IMR-90 (cell line): ENCODE measurements around the gene TBX3. TPM values are rescaled to one million over a fixed set of nuclear protein-coding genes. Genes with fewer than 3 reads are reported as not detected.

ENCODE experiments used
- ATAC-seq: fragments of 200-7000 bp; cut with Tn5 transposase; 2 replicates; pipeline ENCODE4 v1.9.1; 2020; ENCODE audit warnings: low read depth, mild to moderate bottlenecking, moderate library complexity
- BruUV-seq: library from RNA; stranded (reverse); fragments of 400-500 nt; replicated peaks from 2 replicates; lab custom pipeline; 2021; lab: Mats Ljungman, UMichigan
- CTCF ChIA-PET: fragments of 300-600 bp; formaldehyde crosslinking; extraction: SDS; loops from one replicate; lab custom pipeline; 2021; ENCODE audit warnings: antibody characterized with exemption; lab: Yijun Ruan, JAX
- POLR2A ChIA-PET: fragments of 300-600 bp; sonication (Branson Sonifier 250); formaldehyde crosslinking; loops from one replicate; lab custom pipeline; 2022; ENCODE audit warnings: antibody characterized with exemption; ENCODE audit not compliant: unreplicated experiment; lab: Charles Lee
- DNase-seq: peaks from one replicate; pipeline ENCODE4 v3.0.0; 2013
- H2AFZ ChIP-seq: replicated peaks from 2 replicates; pipeline ENCODE3; 2013; ENCODE audit warnings: low read length, mild to moderate bottlenecking; ENCODE audit not compliant: poor library complexity
- H2AK5ac ChIP-seq: 2 replicates; pipeline ENCODE4 v1.6.1; 2013; ENCODE audit warnings: low read depth, low read length, inconsistent platforms
- H2AK9ac ChIP-seq: replicated peaks from 2 replicates; pipeline ENCODE3; 2013; ENCODE audit warnings: mild to moderate bottlenecking, low read depth, low read length, moderate library complexity; ENCODE audit not compliant: poor library complexity
- H2BK120ac ChIP-seq: 2 replicates; pipeline ENCODE4 v1.6.1; 2013; ENCODE audit warnings: low read depth, low read length, inconsistent platforms
- H2BK15ac ChIP-seq: 3 replicates; pipeline ENCODE4 v1.6.1; 2013; ENCODE audit warnings: low read depth, low read length, inconsistent platforms
- H2BK20ac ChIP-seq: 2 replicates; pipeline ENCODE4 v1.6.1; 2013; ENCODE audit warnings: low read depth, mild to moderate bottlenecking, inconsistent platforms, low read length, moderate library complexity
- H2BK5ac ChIP-seq: 2 replicates; pipeline ENCODE4 v1.6.1; 2013; ENCODE audit warnings: mild to moderate bottlenecking, low read depth, low read length, inconsistent platforms; ENCODE audit not compliant: poor library complexity, severe bottlenecking
- H3K14ac ChIP-seq: replicated peaks from 2 replicates; pipeline ENCODE4 v1.6.1; 2013; ENCODE audit warnings: low read depth, low read length, inconsistent platforms
- H3K18ac ChIP-seq: 2 replicates; pipeline ENCODE4 v1.6.1; 2013; ENCODE audit warnings: low read depth, low read length, control low read depth
- H3K23ac ChIP-seq: 2 replicates; pipeline ENCODE4 v1.6.1; 2013; ENCODE audit warnings: low read depth, low read length, inconsistent platforms
- H3K27ac ChIP-seq: 2 replicates; pipeline ENCODE4 v1.5.1; 2013; ENCODE audit warnings: mild to moderate bottlenecking, control low read depth, low read length; ENCODE audit not compliant: insufficient read depth
- H3K27me3 ChIP-seq: 2 replicates; pipeline ENCODE4 v1.6.1; 2013; ENCODE audit warnings: low read length; ENCODE audit not compliant: control insufficient read depth, insufficient read depth
- H3K36me3 ChIP-seq: 2 replicates; pipeline ENCODE4 v1.6.1; 2013; ENCODE audit warnings: low read length, mixed read lengths; ENCODE audit not compliant: control insufficient read depth, insufficient read depth
- H3K4ac ChIP-seq: 2 replicates; pipeline ENCODE4 v1.6.1; 2013; ENCODE audit warnings: low read depth, low read length, inconsistent platforms
- H3K4me1 ChIP-seq: 2 replicates; pipeline ENCODE4 v1.6.1; 2013; ENCODE audit warnings: low read length, mixed read lengths; ENCODE audit not compliant: control insufficient read depth, insufficient read depth
- H3K4me2 ChIP-seq: 2 replicates; pipeline ENCODE4 v1.6.1; 2013; ENCODE audit warnings: low read depth, mild to moderate bottlenecking, control low read depth, low read length, moderate library complexity
- H3K4me3 ChIP-seq: 2 replicates; pipeline ENCODE4 v1.5.1; 2013; ENCODE audit warnings: low read depth, mild to moderate bottlenecking, control low read depth, low read length, moderate library complexity; ENCODE audit not compliant: insufficient read depth
- H3K56ac ChIP-seq: 2 replicates; pipeline ENCODE4 v1.6.1; 2013; ENCODE audit warnings: low read length, inconsistent platforms; ENCODE audit not compliant: insufficient read depth; ENCODE audit errors: extremely low read depth
- H3K79me1 ChIP-seq, 2 experiments: 2 replicates each; pipeline ENCODE4 v1.6.1; 2013; ENCODE audit warnings: low read length in 2 of 2, inconsistent platforms in 1 of 2, low read depth in 1 of 2
- H3K9ac ChIP-seq: 2 replicates; pipeline ENCODE4 v1.6.1; 2013; ENCODE audit warnings: low read depth, low read length, control low read depth
- H3K9me1 ChIP-seq: 2 replicates; pipeline ENCODE4 v1.6.1; 2013; ENCODE audit warnings: low read length, inconsistent platforms; ENCODE audit not compliant: insufficient read depth
- H3K9me3 ChIP-seq: 2 replicates; pipeline ENCODE4 v1.6.1; 2013; ENCODE audit warnings: low read length; ENCODE audit not compliant: control insufficient read depth, insufficient read depth
- H4K20me1 ChIP-seq: 2 replicates; pipeline ENCODE4 v1.6.1; 2013; ENCODE audit warnings: low read length, inconsistent platforms; ENCODE audit not compliant: insufficient read depth
- H4K5ac ChIP-seq: 2 replicates; pipeline ENCODE4 v1.6.1; 2013; ENCODE audit warnings: mild to moderate bottlenecking, low read depth, low read length, control low read depth
- H4K8ac ChIP-seq, 2 experiments: 2 replicates each; pipeline ENCODE4 v1.6.1; 2013; ENCODE audit warnings: low read depth in 2 of 2, low read length in 2 of 2, control low read depth in 1 of 2, inconsistent platforms in 1 of 2
- H4K91ac ChIP-seq: 2 replicates; pipeline ENCODE4 v1.6.1; 2013; ENCODE audit warnings: low read depth, low read length, inconsistent platforms; ENCODE audit not compliant: insufficient read depth
- BHLHE40 ChIP-seq: fragments of 150-350 bp; IDR thresholded peaks from 2 replicates; pipeline ENCODE4 v1.6.1; 2016; ENCODE audit warnings: mild to moderate bottlenecking, low read depth, low read length
- CEBPB ChIP-seq: IDR thresholded peaks from 2 replicates; pipeline ENCODE4 v1.6.1; 2012; ENCODE audit warnings: low read depth, low read length, improper control_type of control experiment
- CHD1 ChIP-seq: IDR thresholded peaks from 2 replicates; pipeline ENCODE4 v1.6.1; 2012; ENCODE audit warnings: low read depth, low read length, improper control_type of control experiment
- FOS ChIP-seq: fragments of 150-350 bp; IDR thresholded peaks from 2 replicates; pipeline ENCODE4 v1.6.1; 2016; ENCODE audit warnings: low read depth, low read length
- MAFK ChIP-seq: IDR thresholded peaks from 2 replicates; pipeline ENCODE4 v1.6.1; 2012; ENCODE audit warnings: low read depth, low read length, improper control_type of control experiment
- POLR2A ChIP-seq: IDR thresholded peaks from 2 replicates; pipeline ENCODE4 v1.6.1; 2012; ENCODE audit warnings: mild to moderate bottlenecking, low read depth, low read length
- RAD21 ChIP-seq: IDR thresholded peaks from 2 replicates; pipeline ENCODE4 v1.6.1; 2012; ENCODE audit warnings: low read length, improper control_type of control experiment
- RCOR1 ChIP-seq: IDR thresholded peaks from 2 replicates; pipeline ENCODE4 v1.6.1; 2012; ENCODE audit warnings: mild to moderate bottlenecking, low read length, improper control_type of control experiment; ENCODE audit not compliant: insufficient replicate concordance
- RFX5 ChIP-seq: IDR thresholded peaks from 2 replicates; pipeline ENCODE4 v1.8.0; 2012; ENCODE audit warnings: low read depth, mild to moderate bottlenecking, low read length, moderate library complexity
- WGBS, 2 experiments: methylation state at CpG; one replicate each; pipeline versions ENCODE4 v1.1.5 to v1.1.7; 2013; ENCODE audit warnings: missing lambda C conversion rate in 2 of 2; ENCODE audit not compliant: insufficient read length in 1 of 2; ENCODE audit errors: extremely low coverage in 2 of 2; 5-methylcytosine and 5-hydroxymethylcytosine counted together
- dilution Hi-C: fragments of 300-500 bp; cut with HindIII; formaldehyde crosslinking; loops from one replicate; pipeline ENCODE4 v1.14.3; 2018; ENCODE audit warnings: low sequenced_read_pairs; ENCODE audit not compliant: unreplicated experiment
- in situ Hi-C: fragments of 300-500 bp; cut with MboI; formaldehyde crosslinking; loops from 3 replicates; pipeline ENCODE4 v1.14.3; 2019; ENCODE audit warnings: low sequenced_read_pairs, inconsistent platforms, mixed read lengths
- intact Hi-C: fragments of 100-400 bp; cut with micrococcal nuclease; formaldehyde crosslinking; loops from 2 replicates; pipeline ENCODE4 v1.10.0; 2022
- polyA plus RNA-seq, 3 experiments: library from polyadenylated mRNA; depleted of rRNA; stranded (reverse); fragments of >200 nt; gene quantifications; 2 replicates each; pipeline ENCODE4 v1.2.3, GENCODE V29; 2012; ENCODE audit warnings: low replicate concordance in 1 of 3
- total RNA-seq: library from RNA; depleted of rRNA; stranded (reverse); fragments of >200 nt; gene quantifications from 2 replicates; pipeline ENCODE4 v1.2.3, GENCODE V29; 2012
- TF ChIP-seq, protein P1 (sequence below): fragments of 150-350 bp; IDR thresholded peaks from 2 replicates; pipeline ENCODE4 v1.6.1; 2017; ENCODE audit warnings: mild to moderate bottlenecking, antibody characterized with exemption, low read length, low read depth
- TF ChIP-seq, protein P2 (sequence below): conservative IDR thresholded peaks from 2 replicates; pipeline ENCODE4 v1.5.1; 2012; ENCODE audit warnings: mild to moderate bottlenecking, low read depth, low read length, improper control_type of control experiment
- TF ChIP-seq, protein P3 (sequence below): fragments of 150-350 bp; IDR thresholded peaks from 2 replicates; pipeline ENCODE4 v1.6.1; 2016; ENCODE audit warnings: low read depth, mild to moderate bottlenecking, low read length, moderate library complexity, borderline replicate concordance

TBX3 gene
- total and polyA plus RNA-seq, 2 of the 4 experiments (the other 2 are of a cell fraction) = 15.8 to 44.9 TPM

- 0% methylated on average over 5 of the region's 17 CpGs; no CpG with 5 or more reads in 1 of the 2 experiments for WGBS, 2 experiments
- TF ChIP-seq RFX5 = no peak
- TF ChIP-seq, protein P1, sequence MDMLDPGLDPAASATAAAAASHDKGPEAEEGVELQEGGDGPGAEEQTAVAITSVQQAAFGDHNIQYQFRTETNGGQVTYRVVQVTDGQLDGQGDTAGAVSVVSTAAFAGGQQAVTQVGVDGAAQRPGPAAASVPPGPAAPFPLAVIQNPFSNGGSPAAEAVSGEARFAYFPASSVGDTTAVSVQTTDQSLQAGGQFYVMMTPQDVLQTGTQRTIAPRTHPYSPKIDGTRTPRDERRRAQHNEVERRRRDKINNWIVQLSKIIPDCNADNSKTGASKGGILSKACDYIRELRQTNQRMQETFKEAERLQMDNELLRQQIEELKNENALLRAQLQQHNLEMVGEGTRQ = no peak
- TF ChIP-seq BHLHE40 = no peak
- TF ChIP-seq POLR2A = peak; percentile 23
- TF ChIP-seq RAD21 = no peak
- TF ChIP-seq RCOR1 = no peak
- TF ChIP-seq, protein P2, sequence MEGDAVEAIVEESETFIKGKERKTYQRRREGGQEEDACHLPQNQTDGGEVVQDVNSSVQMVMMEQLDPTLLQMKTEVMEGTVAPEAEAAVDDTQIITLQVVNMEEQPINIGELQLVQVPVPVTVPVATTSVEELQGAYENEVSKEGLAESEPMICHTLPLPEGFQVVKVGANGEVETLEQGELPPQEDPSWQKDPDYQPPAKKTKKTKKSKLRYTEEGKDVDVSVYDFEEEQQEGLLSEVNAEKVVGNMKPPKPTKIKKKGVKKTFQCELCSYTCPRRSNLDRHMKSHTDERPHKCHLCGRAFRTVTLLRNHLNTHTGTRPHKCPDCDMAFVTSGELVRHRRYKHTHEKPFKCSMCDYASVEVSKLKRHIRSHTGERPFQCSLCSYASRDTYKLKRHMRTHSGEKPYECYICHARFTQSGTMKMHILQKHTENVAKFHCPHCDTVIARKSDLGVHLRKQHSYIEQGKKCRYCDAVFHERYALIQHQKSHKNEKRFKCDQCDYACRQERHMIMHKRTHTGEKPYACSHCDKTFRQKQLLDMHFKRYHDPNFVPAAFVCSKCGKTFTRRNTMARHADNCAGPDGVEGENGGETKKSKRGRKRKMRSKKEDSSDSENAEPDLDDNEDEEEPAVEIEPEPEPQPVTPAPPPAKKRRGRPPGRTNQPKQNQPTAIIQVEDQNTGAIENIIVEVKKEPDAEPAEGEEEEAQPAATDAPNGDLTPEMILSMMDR = no peak
- TF ChIP-seq FOS = no peak
- no peak for TF ChIP-seq MAFK
- peak; percentile 81; the same call in 1 of the 2 replicates for TF ChIP-seq CHD1
- TF ChIP-seq CEBPB = peak; percentile 62
- TF ChIP-seq, protein P3, sequence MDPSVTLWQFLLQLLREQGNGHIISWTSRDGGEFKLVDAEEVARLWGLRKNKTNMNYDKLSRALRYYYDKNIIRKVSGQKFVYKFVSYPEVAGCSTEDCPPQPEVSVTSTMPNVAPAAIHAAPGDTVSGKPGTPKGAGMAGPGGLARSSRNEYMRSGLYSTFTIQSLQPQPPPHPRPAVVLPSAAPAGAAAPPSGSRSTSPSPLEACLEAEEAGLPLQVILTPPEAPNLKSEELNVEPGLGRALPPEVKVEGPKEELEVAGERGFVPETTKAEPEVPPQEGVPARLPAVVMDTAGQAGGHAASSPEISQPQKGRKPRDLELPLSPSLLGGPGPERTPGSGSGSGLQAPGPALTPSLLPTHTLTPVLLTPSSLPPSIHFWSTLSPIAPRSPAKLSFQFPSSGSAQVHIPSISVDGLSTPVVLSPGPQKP = no peak
- Histone ChIP-seq H2BK5ac (peak overlapping the region; percentile 89), H4K91ac (peak overlapping the region; percentile 81), H3K9me3 (no peaks in the 10 kb centered on the region), H3K4me2 (peak overlapping the region; percentile 95), H3K27ac (peak overlapping the region; percentile 95), H3K9ac (peak overlapping the region; percentile 99), H2BK20ac (no peak overlapping the region), H3K36me3 (peaks cover 34% of the 10 kb centered on the region), H2BK15ac (peak overlapping the region; percentile 20; the same call in 1 of the 3 replicates), H2AK9ac (peak overlapping the region; percentile 86), H3K4me3 (peak overlapping the region; percentile 69), H4K5ac (peak overlapping the region; percentile 58), H3K14ac (peak overlapping the region; percentile 97), H3K79me1 (peaks cover 0 to 10% of the 10 kb centered on the region in 2 experiments; a peak in 1 of 4 replicates), H2AFZ (no peak overlapping the region), H3K27me3 (no peaks in the 10 kb centered on the region), H4K8ac (peak overlapping the region; percentile 54 to 71; a peak in 3 of 4 replicates), H2AK5ac (0 out of 2 replicates have a peak overlapping the region, but pooled peaks have one; percentile 50), H2BK120ac (peak overlapping the region; percentile 82), H3K18ac (peak overlapping the region; percentile 84), H3K9me1 (no peaks in the 10 kb centered on the region), H3K23ac (peak overlapping the region; percentile 98), H3K4ac (peak overlapping the region; percentile 95), H4K20me1 (peaks cover 20% of the 10 kb centered on the region), H3K4me1 (peaks cover 18% of the 10 kb centered on the region), H3K56ac (peak overlapping the region; percentile 90)
- no TSS peak for BruUV-seq
- ATAC-seq (no peak), DNase-seq (peak; percentile 65)
- ChIA-PET POLR2A (interaction anchor here (1.5 kb wide), 1 partner anchor 12 kb away, joined by 3 read pairs; no protein-coding TSS in a partner anchor), CTCF (interaction anchor here (0.6 kb wide), 1 partner anchor 109 kb away, joined by 3 read pairs; no protein-coding TSS in a partner anchor)
- intact Hi-C loops = loop anchor here (1.0 to 5.0 kb wide), 7 partner anchors 8 to 1071 kb away; no protein-coding TSS in a partner anchor
- in situ Hi-C loops = no loop called here
- dilution Hi-C loops = no loop called here
Measured at GRCh38 chr12:114681116-114681871, 2.7 kb downstream of the TBX3 start.
